SK-N-MC (cell line): ENCODE measurements around the gene PLA2G3.

Source experiments
- EZH2 ChIP-seq: fragments of 200-600 bp; sonication (generic); IDR thresholded peaks from one replicate; pipeline ENCODE4 v1.6.1; 2017; ENCODE audit warnings: antibody characterized with exemption
- FOXP2 ChIP-seq: optimal IDR thresholded peaks from 2 replicates; pipeline ENCODE3; 2011; ENCODE audit warnings: mild to moderate bottlenecking, moderate library complexity; ENCODE audit not compliant: insufficient read depth; ENCODE audit errors: extremely low read length, control extremely low read depth
- POLR2AphosphoS5 ChIP-seq: IDR thresholded peaks from 2 replicates; pipeline ENCODE4 v1.6.1; 2012; ENCODE audit warnings: mild to moderate bottlenecking, low read depth, low read length, borderline replicate concordance

GRCh38 chr22:31187627-31188026 is 47.3 kb upstream of the PLA2G3 start:
- TF ChIP-seq POLR2AphosphoS5 (no peak), EZH2 (no peak), FOXP2 (no peak)
